HCT116 (cell line): Measurements from ENCODE around the gene RNGTT. TPM values are rescaled to one million over a fixed set of nuclear protein-coding genes. Genes with fewer than 3 reads are reported as not detected.

Source experiments
- ATAC-seq: fragments of 200-7000 bp; cut with Tn5 transposase; 2 replicates; pipeline ENCODE4 v1.9.1; 2020; ENCODE audit warnings: mild to moderate bottlenecking, moderate library complexity
- BruUV-seq: library from RNA; stranded (reverse); fragments of 400-500 nt; replicated peaks from 2 replicates; lab custom pipeline; 2021; lab: Mats Ljungman, UMichigan
- CTCF ChIA-PET: fragments of 300-600 bp; sonication (Branson Sonifier 250); formaldehyde crosslinking; loops from one replicate; lab custom pipeline; 2021; ENCODE audit warnings: antibody characterized with exemption; lab: Charles Lee
- POLR2A ChIA-PET: fragments of 300-600, 350-600 bp; sonication (Branson Sonifier 250); formaldehyde crosslinking; loops from one replicate; lab custom pipeline; 2021; ENCODE audit warnings: antibody characterized with exemption; lab: Charles Lee
- RAD21 ChIA-PET, 2 experiments: fragments of 300-600 bp; sonication (Branson Sonifier 250); formaldehyde crosslinking; loops; one replicate each; lab custom pipeline; 2023; ENCODE audit warnings: low total read pairs in 2 of 2; ENCODE audit not compliant: uncharacterized antibody in 2 of 2, unreplicated experiment in 2 of 2, low non-redundant PET in 1 of 2; lab: Charles Lee
- DNase-seq: peaks from one replicate; pipeline ENCODE4 v3.0.0-alpha.2; 2010; ENCODE audit warnings: low read depth, low spot score
- H2AFZ ChIP-seq: fragments of 200-600 bp; shearing (Covaris generic), sonication (generic); 2 replicates; pipeline ENCODE4 v1.6.1; 2017; ENCODE audit warnings: low read depth, mixed run types, mixed read lengths, antibody characterized with exemption, low read length; ENCODE audit not compliant: poor library complexity, severe bottlenecking
- H3K27ac ChIP-seq: 2 replicates; pipeline ENCODE4 v1.5.1; 2012; ENCODE audit warnings: low read depth, low read length
- H3K27me3 ChIP-seq: fragments of 200-600 bp; sonication (generic); 2 replicates; pipeline ENCODE4 v1.6.1; 2016; ENCODE audit warnings: mixed run types, low read length, mixed read lengths; ENCODE audit not compliant: insufficient read depth
- H3K36me3 ChIP-seq, 2 experiments: fragments of 200-500 bp in 1 of 2; fragments of 200-600 bp in 1 of 2; sonication (Bioruptor generic) in 1 of 2; sonication (generic) in 1 of 2; 2 replicates each; pipeline versions ENCODE4 v1.5.1 to v1.6.1; 2014 to 2016; ENCODE audit warnings: low read length in 2 of 2, inconsistent platforms in 1 of 2, mixed read lengths in 1 of 2, mixed run types in 1 of 2; ENCODE audit not compliant: insufficient read depth in 2 of 2, control insufficient read depth in 1 of 2
- H3K4me1 ChIP-seq, 2 experiments: fragments of 200-600 bp in 1 of 2; sonication (generic) in 1 of 2; 2 replicates each; pipeline versions ENCODE4 v1.5.1 to v1.6.1; 2012 to 2017; ENCODE audit warnings: low read length in 2 of 2, inconsistent platforms in 1 of 2, mild to moderate bottlenecking in 1 of 2, mixed read lengths in 1 of 2, mixed run types in 1 of 2, moderate library complexity in 1 of 2; ENCODE audit not compliant: insufficient read depth in 2 of 2, control insufficient read depth in 1 of 2
- H3K4me2 ChIP-seq: fragments of 200-600 bp; sonication (generic); 2 replicates; pipeline ENCODE4 v1.6.1; 2017; ENCODE audit warnings: mixed run types, low read length, mixed read lengths
- H3K4me3 ChIP-seq, 2 experiments: fragments of 200-600 bp in 1 of 2; sonication (generic) in 1 of 2; replicated peaks in 1 of 2; 2 replicates each; pipeline ENCODE4 v1.5.1; 2011 to 2016; ENCODE audit warnings: low read length in 2 of 2, control low read depth in 1 of 2, low read depth in 1 of 2, mild to moderate bottlenecking in 1 of 2, mixed read lengths in 1 of 2, mixed run types in 1 of 2
- H3K79me2 ChIP-seq: fragments of 200-600 bp; sonication (generic); 2 replicates; pipeline ENCODE4 v1.6.1; 2017; ENCODE audit warnings: mild to moderate bottlenecking, mixed run types, low read length, moderate library complexity, mixed read lengths; ENCODE audit not compliant: insufficient read depth
- H3K9ac ChIP-seq: fragments of 200-600 bp; sonication (generic); 2 replicates; pipeline ENCODE4 v1.6.1; 2016; ENCODE audit warnings: low read length, mixed read lengths
- H3K9me2 ChIP-seq: fragments of 200-600 bp; sonication (generic), shearing (Covaris generic); 2 replicates; pipeline ENCODE4 v1.6.1; 2017; ENCODE audit warnings: mixed run types, mild to moderate bottlenecking, moderate library complexity; ENCODE audit not compliant: insufficient read depth
- H3K9me3 ChIP-seq, 2 experiments: fragments of 200-500 bp in 1 of 2; fragments of 200-600 bp in 1 of 2; sonication (Bioruptor generic) in 1 of 2; sonication (generic) in 1 of 2; 2 replicates each; pipeline ENCODE4 v1.6.1; 2014 to 2017; ENCODE audit warnings: low read length in 2 of 2, mixed read lengths in 2 of 2, inconsistent platforms in 1 of 2, low read depth in 1 of 2, mild to moderate bottlenecking in 1 of 2, mixed run types in 1 of 2, moderate library complexity in 1 of 2; ENCODE audit not compliant: control insufficient read depth in 1 of 2, insufficient read depth in 1 of 2
- H4K20me1 ChIP-seq: fragments of 200-600 bp; sonication (generic), shearing (Covaris generic); 2 replicates; pipeline ENCODE4 v1.6.1; 2017; ENCODE audit warnings: mixed run types, mild to moderate bottlenecking, moderate library complexity; ENCODE audit not compliant: insufficient read depth
- EGR1 ChIP-seq: IDR thresholded peaks from 2 replicates; pipeline ENCODE4 v1.6.1; 2012; ENCODE audit warnings: low read depth
- ELF1 ChIP-seq: IDR thresholded peaks from 2 replicates; pipeline ENCODE4 v1.6.1; 2012; ENCODE audit warnings: low read depth, borderline replicate concordance
- POLR2AphosphoS5 ChIP-seq: IDR thresholded peaks from 2 replicates; pipeline ENCODE4 v1.6.1; 2011; ENCODE audit warnings: mild to moderate bottlenecking, low read depth, low read length, moderate library complexity
- SP1 ChIP-seq: IDR thresholded peaks from 2 replicates; pipeline ENCODE4 v1.6.1; 2012; ENCODE audit warnings: low read depth
- TCF7L2 ChIP-seq: IDR thresholded peaks from 2 replicates; pipeline ENCODE4 v1.7.0; 2011; ENCODE audit warnings: borderline replicate concordance, inconsistent platforms; ENCODE audit not compliant: insufficient read depth, insufficient read length; ENCODE audit errors: extremely low read depth
- ZFX ChIP-seq: fragments of 450-650 bp; IDR thresholded peaks from 2 replicates; pipeline ENCODE4 v1.6.1; 2017
- intact Hi-C: fragments of 100-400 bp; cut with micrococcal nuclease; formaldehyde crosslinking; loops from 2 replicates; pipeline ENCODE4 v1.10.0; 2022
- total RNA-seq: library from RNA; stranded (reverse); gene quantifications from one replicate; pipeline ENCODE4 v1.2.1, GENCODE V29; 2021; ENCODE audit not compliant: unreplicated experiment
- TF ChIP-seq, protein P1 (sequence below): IDR thresholded peaks from 2 replicates; pipeline ENCODE4 v1.6.1; 2012
- TF ChIP-seq, protein P2 (sequence below), 3 experiments: fragments of 200-600 bp in 1 of 3; sonication (generic) in 1 of 3; IDR thresholded peaks in 2 of 3; conservative IDR thresholded peaks in 1 of 3; 2 replicates each; pipeline ENCODE4 v1.5.1; 2012 to 2017; ENCODE audit warnings: low read depth in 2 of 3, low read length in 2 of 3, antibody characterized with exemption in 1 of 3, borderline replicate concordance in 1 of 3, control low read depth in 1 of 3, mild to moderate bottlenecking in 1 of 3, mixed read lengths in 1 of 3, mixed run types in 1 of 3, moderate library complexity in 1 of 3; ENCODE audit not compliant: insufficient read depth in 1 of 3
- TF ChIP-seq, protein P3 (sequence below): IDR thresholded peaks from 2 replicates; pipeline ENCODE4 v1.6.1; 2011; ENCODE audit warnings: mild to moderate bottlenecking, low read length, moderate library complexity; ENCODE audit not compliant: insufficient replicate concordance; ENCODE audit errors: extremely low read depth
- TF ChIP-seq, protein P4 (sequence below): IDR thresholded peaks from 2 replicates; pipeline ENCODE4 v1.6.1; 2012

Gene RNGTT
- total RNA-seq, 1 experiment from 2014 or later, result 23.0 TPM

- intact Hi-C loops, result no loop called here
- Histone ChIP-seq H3K9me3 (no peaks in the 10 kb centered on the region), H3K4me2 (no peak overlapping the region), H3K4me3 (no peak overlapping the region), H3K27me3 (no peaks in the 10 kb centered on the region), H4K20me1 (no peaks in the 10 kb centered on the region), H3K4me1 (no peaks in the 10 kb centered on the region; a peak in 2 of 4 replicates), H3K36me3 (no peaks in the 10 kb centered on the region), H3K79me2 (peaks cover 53% of the 10 kb centered on the region), H2AFZ (no peak overlapping the region), H3K9ac (no peak overlapping the region), H3K9me2 (no peaks in the 10 kb centered on the region), H3K27ac (no peak overlapping the region)
- no peak for TF ChIP-seq ELF1
- TF ChIP-seq POLR2AphosphoS5, result no peak
- TF ChIP-seq TCF7L2, result no peak
- CTCF ChIA-PET, result no interaction called here
- DNase-seq, result no peak
- no peak for ATAC-seq
- RAD21 ChIA-PET, result no interaction called here
- POLR2A ChIA-PET, result no interaction called here
- BruUV-seq, result no TSS peak
These were observed 49.2 kb downstream of the RNGTT start for GRCh38 chr6:88914180-88914579.

DNA sequence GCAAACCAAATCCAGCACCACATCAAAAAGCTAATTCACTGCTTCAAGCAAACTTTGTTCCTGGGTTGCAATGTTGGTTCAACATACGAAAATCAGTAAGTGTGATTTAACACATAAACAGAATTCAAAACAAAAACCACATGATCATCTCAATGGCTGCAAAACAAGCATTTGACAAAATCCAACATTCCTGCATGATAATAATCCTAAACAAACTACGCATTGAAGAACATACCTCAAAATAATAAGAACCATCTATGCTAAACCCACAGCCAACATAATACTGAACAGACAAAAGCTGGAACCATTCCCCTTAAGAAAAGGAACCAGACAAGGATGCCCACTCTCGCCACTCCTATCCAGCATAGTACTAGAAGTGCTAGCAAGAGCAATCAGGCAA lies 49.9 kb downstream of the RNGTT start:
- H3K9me3 ChIP-seq, result no peaks in the 10 kb centered on the region
- no peak overlapping the region for H3K27ac ChIP-seq
- no peak for ATAC-seq
- H2AFZ ChIP-seq, result no peak overlapping the region
- H3K36me3 ChIP-seq, result no peaks in the 10 kb centered on the region
- ChIA-PET POLR2A (no interaction called here), CTCF (no interaction called here), RAD21 (no interaction called here)
- no peak overlapping the region for H3K9ac ChIP-seq
- H3K27me3 ChIP-seq, result no peaks in the 10 kb centered on the region
- H3K4me3 ChIP-seq, result no peak overlapping the region
- no peaks in the 10 kb centered on the region for H4K20me1 ChIP-seq
- no peaks in the 10 kb centered on the region for H3K9me2 ChIP-seq
- intact Hi-C loops, result no loop called here
- TF ChIP-seq, protein P1, sequence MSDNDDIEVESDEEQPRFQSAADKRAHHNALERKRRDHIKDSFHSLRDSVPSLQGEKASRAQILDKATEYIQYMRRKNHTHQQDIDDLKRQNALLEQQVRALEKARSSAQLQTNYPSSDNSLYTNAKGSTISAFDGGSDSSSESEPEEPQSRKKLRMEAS, result no peak
- TF ChIP-seq, protein P2, sequence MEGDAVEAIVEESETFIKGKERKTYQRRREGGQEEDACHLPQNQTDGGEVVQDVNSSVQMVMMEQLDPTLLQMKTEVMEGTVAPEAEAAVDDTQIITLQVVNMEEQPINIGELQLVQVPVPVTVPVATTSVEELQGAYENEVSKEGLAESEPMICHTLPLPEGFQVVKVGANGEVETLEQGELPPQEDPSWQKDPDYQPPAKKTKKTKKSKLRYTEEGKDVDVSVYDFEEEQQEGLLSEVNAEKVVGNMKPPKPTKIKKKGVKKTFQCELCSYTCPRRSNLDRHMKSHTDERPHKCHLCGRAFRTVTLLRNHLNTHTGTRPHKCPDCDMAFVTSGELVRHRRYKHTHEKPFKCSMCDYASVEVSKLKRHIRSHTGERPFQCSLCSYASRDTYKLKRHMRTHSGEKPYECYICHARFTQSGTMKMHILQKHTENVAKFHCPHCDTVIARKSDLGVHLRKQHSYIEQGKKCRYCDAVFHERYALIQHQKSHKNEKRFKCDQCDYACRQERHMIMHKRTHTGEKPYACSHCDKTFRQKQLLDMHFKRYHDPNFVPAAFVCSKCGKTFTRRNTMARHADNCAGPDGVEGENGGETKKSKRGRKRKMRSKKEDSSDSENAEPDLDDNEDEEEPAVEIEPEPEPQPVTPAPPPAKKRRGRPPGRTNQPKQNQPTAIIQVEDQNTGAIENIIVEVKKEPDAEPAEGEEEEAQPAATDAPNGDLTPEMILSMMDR (IDR thresholded peaks at IDR 0.05 in 2 of 3, conservative IDR thresholded peaks at IDR 0.05 in 1 of 3; ENCODE audit: borderline replicate concordance in 1 of 3, insufficient read depth in 1 of 3, low read depth in 2 of 3, low read length in 2 of 3), result no peak
- TF ChIP-seq, protein P3, sequence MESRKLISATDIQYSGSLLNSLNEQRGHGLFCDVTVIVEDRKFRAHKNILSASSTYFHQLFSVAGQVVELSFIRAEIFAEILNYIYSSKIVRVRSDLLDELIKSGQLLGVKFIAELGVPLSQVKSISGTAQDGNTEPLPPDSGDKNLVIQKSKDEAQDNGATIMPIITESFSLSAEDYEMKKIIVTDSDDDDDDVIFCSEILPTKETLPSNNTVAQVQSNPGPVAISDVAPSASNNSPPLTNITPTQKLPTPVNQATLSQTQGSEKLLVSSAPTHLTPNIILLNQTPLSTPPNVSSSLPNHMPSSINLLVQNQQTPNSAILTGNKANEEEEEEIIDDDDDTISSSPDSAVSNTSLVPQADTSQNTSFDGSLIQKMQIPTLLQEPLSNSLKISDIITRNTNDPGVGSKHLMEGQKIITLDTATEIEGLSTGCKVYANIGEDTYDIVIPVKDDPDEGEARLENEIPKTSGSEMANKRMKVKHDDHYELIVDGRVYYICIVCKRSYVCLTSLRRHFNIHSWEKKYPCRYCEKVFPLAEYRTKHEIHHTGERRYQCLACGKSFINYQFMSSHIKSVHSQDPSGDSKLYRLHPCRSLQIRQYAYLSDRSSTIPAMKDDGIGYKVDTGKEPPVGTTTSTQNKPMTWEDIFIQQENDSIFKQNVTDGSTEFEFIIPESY, result no peak
- TF ChIP-seq ZFX, result no peak
- no peak for TF ChIP-seq EGR1
- no peak for TF ChIP-seq SP1
- TF ChIP-seq, protein P4, sequence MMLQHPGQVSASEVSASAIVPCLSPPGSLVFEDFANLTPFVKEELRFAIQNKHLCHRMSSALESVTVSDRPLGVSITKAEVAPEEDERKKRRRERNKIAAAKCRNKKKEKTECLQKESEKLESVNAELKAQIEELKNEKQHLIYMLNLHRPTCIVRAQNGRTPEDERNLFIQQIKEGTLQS, result no peak
- BruUV-seq, result no TSS peak
- H3K79me2 ChIP-seq, result peaks cover 59% of the 10 kb centered on the region
- DNase-seq, result no peak
- H3K4me1 ChIP-seq, result no peaks in the 10 kb centered on the region; a peak in 2 of 4 replicates
- no peak overlapping the region for H3K4me2 ChIP-seq
